Stimulated activated CD8-positive, alpha-beta memory T cell treated with anti-CD3 and anti-CD28 coated beads, Interleukin-2, amount 100 ng/mL, for 48 hours (primary cell): ENCODE measurements around the gene TBC1D24.
"Not testable (repeated sequence)": the region's sequence is repeated elsewhere in the genome, so short reads cannot be mapped to it uniquely, and the experiment has no call there.

ENCODE experiments used
- DNase-seq, 2 donors: peaks; one replicate each; pipeline ENCODE4 v3.0.0-alpha.2; 2020; ENCODE audit warnings: low read depth in 2 of 2

Gene TBC1D24

DNA sequence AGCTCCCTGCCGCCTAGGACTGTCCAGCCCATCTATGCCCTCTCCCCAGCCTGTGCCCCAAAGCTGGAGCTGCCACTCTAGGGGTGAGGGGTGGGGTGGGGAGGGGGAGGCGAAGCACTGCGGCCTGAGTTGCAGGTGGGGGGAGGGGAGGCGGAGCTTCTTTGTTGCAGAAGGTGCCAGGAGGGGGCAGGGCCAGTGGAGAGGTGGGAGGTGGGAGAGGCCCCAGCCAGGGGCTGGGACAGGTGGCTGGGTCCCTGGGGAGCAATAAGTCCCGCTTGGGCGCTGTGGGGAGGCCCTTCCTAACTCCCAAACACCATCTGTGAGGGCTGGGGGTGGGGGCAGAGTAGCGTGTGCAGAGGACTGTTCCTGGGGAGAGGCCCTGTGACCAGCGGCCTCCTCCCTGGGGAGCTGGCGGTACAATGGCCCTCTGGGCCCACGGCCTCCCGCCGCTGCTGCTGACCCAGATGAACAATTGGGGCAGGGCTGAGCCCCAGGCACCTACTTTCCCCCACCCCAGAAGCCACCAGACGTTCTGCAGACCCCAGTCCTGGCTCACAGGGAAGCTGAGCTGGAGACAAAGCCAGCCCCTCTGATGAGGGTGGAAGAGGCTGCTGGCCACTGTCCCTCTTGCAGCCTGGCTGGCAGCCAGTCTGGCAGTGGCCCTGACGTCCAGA, 6.1 kb upstream of the TBC1D24 start:
- DNase-seq: no peak

DNA sequence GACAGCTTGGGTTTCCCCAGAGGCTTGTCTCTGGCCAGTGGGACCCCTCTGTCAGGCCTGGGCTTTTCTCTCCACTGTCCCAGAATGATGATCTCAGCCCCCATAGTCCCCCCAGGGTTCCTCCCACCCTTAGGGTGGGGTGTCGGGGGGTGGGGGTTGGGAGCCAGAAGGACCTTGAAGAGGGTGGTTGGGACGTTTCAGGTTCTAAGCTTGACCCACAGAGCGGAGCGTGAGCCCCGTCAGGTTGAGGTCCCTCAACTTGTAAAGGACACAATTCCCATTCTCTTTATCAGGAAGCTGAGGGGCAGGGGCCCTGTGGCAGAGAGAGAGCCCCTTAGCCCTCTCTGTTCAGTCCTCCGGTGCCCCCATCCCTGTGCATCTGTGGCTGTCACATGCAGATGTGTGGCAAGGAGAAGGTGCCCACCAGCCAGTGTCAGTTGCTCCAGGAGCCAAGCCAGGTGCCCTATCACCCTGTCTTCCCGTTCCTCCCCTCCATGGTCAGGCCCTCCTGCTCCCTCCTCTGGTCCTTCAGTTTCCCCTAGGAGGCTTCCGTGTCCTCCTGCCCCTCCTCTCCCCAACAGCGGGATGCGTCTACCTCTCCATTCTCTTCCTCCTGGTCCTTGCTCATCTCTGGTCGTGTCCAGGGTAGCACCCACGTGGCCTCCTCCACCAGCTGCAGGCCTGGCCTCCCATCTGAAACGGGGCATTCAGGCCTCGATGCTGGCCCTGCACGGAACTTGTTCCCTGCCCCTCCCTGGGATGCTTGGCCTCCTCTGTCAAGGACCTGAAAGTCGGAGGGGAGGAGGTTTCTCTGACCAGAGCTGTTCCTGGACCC, 5.3 kb upstream of the TBC1D24 start:
- no peak for DNase-seq

DNA sequence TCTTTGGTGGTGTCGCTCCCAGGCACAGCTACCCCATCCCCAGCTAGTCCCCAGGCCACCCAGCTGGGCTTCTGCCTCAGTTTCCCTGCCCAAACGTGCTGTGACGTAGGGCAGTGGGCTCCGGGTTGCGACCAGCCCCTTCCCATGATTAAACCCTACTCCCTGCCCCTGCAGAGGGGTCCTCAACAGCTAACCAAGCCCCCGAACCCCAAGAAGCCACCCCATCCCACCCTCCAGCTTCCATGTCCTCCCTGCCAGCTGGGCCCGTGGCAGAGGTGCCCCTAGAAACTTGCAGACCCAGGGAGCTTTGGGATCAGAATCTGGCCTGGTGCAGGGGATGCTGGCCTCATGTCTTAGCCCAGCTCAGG, 4.7 kb upstream of the TBC1D24 start:
- DNase-seq: no peak

DNA sequence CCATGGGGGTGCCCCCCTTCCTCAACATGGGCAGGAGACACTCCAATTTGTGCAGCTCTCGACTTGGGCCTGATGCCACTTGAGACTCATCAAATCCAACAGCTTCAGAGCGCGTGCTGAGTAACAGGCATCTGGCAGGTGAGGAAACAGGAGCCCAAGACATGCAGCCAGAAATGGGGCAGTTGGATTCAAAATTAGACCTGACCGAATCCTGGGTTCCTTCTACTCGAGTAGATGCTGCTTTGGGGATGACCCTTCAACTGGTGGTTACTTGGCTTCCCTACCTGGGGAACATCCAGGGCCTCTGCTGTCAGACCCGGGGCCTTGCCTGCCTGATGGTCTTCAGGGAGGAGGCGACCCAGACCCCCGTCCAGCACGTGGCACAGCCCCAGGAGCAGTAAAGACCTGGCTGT, 4.3 kb upstream of the TBC1D24 start:
- no peak for DNase-seq

DNA sequence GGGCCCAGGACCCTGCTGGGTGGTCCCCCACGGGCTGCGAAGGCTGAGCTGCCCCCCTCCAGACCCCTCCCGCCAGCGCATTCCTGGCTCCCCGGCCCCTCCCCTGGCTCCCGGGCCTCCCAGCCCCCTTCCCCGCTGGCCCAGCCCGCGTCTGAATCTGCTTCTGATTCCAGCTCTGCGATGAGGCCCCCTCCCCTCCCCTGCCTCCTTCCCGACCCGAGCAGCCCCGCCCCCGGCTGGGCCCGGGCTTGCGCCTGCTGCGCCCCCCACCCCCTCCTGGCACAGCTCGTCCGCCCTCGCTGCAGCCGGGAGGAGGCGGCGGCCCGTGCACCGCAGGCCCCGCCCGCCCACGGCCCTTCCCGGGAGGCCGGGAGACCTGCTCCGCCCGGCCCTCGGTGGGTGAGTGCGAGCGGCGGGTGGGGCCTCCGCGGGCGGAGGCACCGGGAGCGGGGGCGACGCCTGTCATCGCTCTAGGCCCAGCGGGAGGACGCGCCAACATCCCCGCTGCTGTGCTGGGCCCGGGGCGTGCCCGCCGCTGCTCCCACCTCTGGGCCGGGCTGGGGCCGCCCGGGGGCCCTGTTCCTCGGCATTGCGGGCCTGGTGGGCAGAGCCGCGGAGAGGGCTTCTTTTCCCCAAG, 3.8 kb upstream of the TBC1D24 start, which contains the start of gene NTN3:
NTN3 (plus strand) TSS at position 282 of the 637 bp plus-strand sequence. CDS start 405 bp downstream, outside the sequence.
- DNase-seq: no peak

DNA sequence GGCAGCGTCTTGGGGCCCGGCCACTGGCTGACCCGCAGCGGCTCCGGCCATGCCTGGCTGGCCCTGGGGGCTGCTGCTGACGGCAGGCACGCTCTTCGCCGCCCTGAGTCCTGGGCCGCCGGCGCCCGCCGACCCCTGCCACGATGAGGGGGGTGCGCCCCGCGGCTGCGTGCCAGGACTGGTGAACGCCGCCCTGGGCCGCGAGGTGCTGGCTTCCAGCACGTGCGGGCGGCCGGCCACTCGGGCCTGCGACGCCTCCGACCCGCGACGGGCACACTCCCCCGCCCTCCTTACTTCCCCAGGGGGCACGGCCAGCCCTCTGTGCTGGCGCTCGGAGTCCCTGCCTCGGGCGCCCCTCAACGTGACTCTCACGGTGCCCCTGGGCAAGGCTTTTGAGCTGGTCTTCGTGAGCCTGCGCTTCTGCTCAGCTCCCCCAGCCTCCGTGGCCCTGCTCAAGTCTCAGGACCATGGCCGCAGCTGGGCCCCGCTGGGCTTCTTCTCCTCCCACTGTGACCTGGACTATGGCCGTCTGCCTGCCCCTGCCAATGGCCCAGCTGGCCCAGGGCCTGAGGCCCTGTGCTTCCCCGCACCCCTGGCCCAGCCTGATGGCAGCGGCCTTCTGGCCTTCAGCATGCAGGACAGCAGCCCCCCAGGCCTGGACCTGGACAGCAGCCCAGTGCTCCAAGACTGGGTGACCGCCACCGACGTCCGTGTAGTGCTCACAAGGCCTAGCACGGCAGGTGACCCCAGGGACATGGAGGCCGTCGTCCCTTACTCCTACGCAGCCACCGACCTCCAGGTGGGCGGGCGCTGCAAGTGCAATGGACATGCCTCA, 3.1 kb upstream of the TBC1D24 start:
- DNase-seq: no peak

DNA sequence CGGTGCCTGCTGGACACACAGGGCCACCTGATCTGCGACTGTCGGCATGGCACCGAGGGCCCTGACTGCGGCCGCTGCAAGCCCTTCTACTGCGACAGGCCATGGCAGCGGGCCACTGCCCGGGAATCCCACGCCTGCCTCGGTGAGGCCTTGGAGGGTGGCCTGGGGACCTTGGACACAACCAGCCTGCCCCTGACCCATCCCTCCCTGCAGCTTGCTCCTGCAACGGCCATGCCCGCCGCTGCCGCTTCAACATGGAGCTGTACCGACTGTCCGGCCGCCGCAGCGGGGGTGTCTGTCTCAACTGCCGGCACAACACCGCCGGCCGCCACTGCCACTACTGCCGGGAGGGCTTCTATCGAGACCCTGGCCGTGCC, 2.5 kb upstream of the TBC1D24 start:
- DNase-seq: no peak

DNA sequence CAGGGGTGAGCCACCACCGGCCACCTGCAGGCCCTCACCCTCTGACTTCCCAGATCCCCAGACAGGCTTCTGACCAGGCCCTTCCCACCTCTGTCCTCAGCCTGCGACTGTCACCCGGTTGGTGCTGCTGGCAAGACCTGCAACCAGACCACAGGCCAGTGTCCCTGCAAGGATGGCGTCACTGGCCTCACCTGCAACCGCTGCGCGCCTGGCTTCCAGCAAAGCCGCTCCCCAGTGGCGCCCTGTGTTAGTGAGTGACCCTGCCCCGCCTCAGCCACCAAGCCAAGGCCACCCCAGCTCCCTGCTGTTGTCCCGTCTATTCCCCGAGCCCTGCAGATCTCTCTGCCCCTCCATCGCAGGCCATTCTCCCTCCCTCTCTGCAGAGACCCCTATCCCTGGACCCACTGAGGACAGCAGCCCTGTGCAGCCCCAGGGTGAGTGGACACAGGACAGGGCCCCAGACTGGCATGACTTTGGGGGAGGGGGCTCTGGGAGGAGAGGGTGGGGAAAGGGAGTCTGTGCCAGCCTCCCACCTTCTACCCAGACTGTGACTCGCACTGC, 2.0 kb upstream of the TBC1D24 start:
- DNase-seq: no peak

DNA sequence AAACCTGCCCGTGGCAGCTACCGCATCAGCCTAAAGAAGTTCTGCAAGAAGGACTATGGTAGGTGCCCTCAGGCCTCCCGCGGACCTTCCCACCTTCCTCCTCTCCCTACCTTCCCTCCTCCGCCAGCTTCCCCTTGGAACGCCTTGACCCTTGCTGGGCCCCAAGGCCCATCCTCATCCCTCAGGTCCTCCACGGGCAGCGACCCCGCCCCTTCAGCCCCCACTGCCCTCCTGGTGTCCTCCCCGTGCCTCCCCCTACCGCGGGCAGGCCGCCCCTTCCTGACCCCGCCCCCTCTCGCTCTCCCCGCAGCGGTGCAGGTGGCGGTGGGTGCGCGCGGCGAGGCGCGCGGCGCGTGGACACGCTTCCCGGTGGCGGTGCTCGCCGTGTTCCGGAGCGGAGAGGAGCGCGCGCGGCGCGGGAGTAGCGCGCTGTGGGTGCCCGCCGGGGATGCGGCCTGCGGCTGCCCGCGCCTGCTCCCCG, 1.4 kb upstream of the TBC1D24 start:
- no peak for DNase-seq

DNA sequence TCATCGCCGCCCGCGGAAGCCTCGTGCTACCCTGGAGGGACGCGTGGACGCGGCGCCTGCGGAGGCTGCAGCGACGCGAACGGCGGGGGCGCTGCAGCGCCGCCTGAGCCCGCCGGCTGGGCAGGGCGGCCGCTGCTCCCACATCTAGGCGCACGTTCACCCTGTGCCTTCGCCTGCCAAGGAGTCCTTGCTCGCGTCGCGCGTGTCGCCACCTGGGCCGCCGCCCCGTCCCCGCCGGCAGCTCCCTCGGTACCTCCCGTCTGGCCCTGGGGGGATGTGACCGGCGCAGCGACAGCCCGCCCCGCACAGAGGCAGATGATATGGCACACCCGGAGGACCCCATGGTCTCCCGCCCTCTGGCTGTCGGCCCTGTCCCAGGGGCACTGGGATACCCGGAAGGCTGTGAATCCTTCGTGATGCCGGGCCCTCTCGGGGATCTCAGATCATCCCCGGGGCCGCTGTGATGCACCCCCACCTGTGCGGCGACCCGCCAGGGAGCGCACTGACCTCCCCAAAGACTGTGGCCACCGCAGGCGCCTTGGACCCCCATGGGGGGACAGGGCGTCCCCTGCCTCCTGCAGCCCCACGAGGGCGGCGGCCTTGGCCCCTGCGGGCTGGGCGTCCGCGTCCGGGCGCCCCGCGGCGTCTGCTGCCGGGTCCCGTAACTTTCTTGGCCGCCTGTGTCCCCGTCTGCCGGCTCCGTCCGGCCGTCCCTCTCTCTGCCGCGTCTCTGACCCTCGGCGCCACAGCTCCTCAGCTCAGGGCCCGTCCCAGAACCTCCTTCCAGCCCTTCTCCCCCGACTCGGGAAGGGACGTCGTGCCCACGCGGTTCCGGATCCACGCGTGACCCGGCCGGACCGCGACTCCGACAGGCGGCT, 689 bp upstream of the TBC1D24 start:
- no peak for DNase-seq

DNA sequence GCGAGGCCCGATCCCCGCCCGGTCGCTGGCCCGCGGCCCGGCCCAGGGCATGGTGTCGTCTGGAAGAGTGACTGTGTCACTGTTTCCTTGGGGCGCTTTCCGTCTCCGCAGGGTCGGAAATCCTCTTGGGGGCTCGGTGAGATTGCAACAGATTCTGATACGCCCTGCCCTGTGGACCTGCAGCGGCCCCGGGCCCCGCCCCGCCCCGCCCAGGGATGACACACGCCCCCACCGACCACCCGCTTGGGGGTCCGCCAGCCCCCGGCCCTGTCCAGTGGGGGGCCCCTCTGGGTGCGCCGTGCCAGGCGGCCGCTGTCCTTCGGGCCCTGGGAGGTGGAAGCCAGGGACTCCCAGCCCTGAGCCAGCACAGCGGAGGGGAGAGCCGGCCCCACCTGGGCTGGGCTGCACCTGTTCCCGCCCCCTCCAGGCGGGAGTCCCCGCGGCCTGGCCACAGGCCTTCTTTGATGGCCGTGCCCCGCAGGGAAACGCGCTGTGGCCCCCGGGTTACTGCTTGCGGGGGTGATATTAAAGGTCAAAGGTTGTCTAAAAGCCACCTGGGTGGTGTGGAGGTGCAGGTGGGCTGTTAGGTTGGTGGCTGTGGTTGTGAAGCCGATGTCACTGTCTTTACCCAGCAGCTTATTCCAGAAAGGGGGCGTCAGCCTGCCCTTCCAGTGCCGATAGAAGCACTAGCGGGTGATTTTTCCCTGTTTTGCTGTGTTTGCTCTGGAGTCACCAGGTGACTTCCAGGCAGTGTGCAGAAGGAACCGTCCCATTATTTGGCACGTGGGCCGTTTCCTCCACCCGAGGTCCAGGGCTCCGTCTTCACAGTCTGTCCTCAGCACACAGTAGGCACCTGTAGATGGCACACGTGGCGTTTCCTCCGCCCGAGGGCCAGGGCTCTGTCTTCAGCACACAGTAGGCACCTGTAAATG, 752 bp downstream of the TBC1D24 start:
- DNase-seq: no peak

DNA sequence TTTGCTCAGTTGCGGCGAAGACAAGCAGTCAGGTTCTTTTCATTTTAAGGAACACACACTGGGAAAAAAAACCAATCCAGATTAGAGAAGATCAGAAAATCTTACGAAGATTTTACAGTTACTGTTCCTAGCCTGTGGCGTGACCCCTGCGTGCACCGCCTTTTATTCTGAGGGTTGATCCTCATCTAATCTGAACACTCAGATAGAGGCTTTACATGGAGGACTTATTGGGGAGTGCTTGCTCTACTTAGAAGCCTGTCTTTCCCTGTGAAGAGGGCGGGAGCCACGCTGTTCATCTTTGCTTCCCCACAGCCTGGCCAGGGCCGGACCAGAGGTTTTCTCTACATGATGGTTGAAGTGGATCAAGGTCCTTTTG, 1.4 kb downstream of the TBC1D24 start:
- DNase-seq: no peak

DNA sequence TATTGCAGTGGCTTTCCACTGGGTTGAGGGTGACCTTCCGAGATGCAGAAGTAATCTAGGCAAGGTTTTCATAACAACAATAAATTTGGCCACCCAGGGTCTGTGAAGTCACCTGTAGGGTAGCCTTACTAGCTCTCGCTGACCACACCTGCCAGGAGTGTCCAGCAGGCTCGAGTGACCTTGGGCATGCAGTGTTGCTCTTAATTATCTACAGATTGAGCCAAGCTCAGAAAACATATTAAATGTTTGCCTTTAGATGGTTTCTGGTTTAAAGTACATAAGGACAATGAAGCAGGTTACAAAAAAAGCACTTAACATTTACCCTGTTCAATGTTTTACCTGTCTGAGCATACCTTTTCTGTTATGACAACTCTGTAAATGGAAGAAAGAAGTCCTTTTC, 1.8 kb downstream of the TBC1D24 start:
- no peak for DNase-seq

DNA sequence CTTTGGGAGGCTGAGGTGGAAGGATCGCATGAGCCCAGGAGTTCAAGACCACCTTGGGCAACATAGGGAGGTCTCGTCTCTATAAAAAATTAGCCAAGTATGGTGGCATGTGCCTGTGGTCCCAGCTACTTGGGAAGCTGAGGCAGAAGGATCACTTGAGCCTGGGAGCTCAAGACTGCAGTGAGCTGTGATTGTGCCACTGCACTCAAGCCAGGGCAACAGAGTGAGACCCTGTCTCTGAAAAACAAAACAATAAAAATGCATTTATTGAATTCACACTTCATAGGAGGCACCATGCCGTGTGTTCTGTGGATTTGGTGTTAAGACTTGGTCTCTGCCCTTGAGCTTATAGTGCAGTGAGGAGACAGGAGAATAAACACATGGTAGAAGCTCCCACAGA, 2.4 kb downstream of the TBC1D24 start:
- no peak for DNase-seq

DNA sequence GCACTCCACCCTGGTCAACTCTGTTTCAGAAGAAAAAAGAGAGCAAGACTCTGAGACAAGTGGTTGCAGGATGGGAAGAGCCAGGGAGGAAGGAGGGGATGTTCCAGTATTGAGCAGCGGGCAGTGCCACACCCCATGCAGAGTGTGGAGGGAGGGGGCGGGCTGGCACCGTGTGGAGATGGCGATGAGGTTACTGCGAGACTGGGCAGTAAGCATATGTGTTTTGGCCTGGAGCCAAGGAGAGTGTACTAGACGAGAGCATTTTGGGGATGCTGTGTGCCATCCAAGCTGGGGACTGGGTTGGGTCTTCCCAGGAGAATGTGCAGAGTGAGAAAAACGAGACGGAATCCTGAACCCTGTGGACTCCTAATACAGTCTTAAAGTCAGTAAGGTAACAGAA, 3.4 kb downstream of the TBC1D24 start:
- DNase-seq: no peak

DNA sequence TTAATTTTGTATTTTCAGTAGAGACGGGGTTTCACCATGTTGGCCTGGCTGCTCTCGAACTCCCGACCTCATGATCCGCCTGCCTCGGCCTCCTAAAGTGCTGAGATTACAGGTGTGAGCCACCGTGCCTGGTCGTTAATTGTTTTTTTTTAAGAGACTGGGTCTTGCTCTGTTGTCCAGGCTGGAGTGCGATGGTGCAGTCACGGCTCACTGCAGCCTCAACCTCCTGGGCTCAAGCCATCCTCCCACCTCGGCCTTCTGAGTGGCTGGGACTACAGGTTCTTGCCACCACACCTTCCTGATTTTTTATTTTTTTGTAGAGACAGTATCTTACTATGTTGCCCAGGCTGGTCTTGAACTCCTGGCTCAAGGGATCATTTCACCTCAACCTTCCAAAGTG, 5.1 kb downstream of the TBC1D24 start:
- not testable (repeated sequence) for DNase-seq

DNA sequence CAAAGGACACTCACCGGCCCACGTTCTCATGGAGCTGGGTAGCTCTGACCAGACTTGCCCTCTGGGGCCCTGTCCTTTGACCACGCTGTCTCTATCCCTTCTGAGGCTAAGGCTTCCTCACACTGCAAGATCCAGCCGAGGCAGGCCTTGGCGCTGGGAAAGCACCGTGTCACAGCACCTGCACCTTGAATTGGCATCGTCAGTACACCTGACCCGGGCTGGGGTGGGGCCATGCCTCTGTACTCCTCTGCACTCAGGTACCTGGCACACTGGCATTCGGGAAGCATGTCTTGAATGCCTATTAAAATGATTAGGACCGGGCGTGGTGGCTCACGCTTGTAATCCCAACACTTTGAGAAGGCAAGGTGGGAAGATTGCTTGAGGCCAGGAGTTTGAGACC, 6.0 kb downstream of the TBC1D24 start:
- no peak for DNase-seq

DNA sequence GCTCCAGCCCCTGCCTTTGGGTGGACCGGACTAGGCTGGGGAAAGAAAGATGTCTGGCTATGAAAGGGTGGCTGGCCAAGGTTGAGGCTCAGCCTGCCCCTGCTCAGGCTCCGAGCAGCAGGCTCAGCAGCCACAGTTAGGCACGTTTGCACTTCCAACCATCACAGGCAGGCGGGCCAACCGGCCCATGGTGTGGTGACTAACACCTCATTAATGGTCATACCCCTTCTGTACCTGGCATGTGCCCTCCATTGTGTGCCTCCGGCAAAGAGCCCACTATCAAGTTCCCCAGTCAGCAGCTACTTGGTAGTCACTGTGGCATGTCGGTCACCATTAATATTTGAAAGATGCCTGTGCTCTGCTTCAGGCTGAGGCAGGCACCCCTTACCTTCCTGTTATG, 6.7 kb downstream of the TBC1D24 start:
- no peak for DNase-seq

DNA sequence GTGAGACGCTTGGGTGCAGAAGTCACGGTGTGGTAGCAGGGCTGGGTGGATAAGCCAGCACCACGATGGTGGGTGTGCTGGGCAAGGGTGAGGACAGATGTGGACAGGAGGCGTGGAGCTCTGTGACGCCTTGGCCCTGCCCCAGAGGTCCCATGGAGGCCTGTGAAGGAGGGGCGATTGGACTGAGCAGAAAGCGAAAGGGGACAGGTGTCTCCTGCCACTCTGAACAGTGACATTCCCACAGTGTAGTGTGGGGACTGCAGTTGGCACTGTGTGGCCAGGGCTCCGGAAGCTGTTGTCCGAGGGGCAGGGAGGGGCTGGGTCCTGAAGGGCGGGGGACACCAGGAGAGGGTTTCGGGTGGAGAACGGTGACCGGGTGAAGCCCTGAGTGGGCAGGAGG, 7.3 kb downstream of the TBC1D24 start:
- DNase-seq: no peak
